Naive thymus-derived CD8-positive, alpha-beta T cell (primary cell): ENCODE results near the gene ADPRS. TPM values are rescaled to one million over a fixed set of nuclear protein-coding genes. Genes with fewer than 3 reads are reported as not detected.

Source experiments
- ATAC-seq, 2 donors: fragments of 150-1000 bp; cut with Tn5 transposase in 1 of 2; sonication (Bioruptor Pico), chemical (Tn5 transposase) in 1 of 2; 1 replicate in 1 of 2; 2 replicates in 1 of 2; pipeline ENCODE4 v1.10.0; 2021; ENCODE audit warnings: mild to moderate bottlenecking in 2 of 2, moderate library complexity in 2 of 2
- POLR2A ChIA-PET: fragments of 350-600 bp; sonication (Branson Sonifier 250); formaldehyde crosslinking; loops from one replicate; lab custom pipeline; 2021; ENCODE audit warnings: antibody characterized with exemption; lab: Charles Lee
- DNase-seq, 10 donors: peaks; one replicate each; pipeline versions ENCODE4 v3.0.0 to v3.0.0-alpha.2; 2020 to 2022
- H3K27ac Mint-ChIP-seq, 10 donors: one replicate each; pipeline ENCODE4 v1.8.0; 2020 to 2022; ENCODE audit warnings: mild to moderate bottlenecking in 10 of 10, mixed read lengths in 10 of 10, moderate library complexity in 4 of 10, inconsistent platforms in 1 of 10
- H3K27me3 Mint-ChIP-seq, 5 donors: one replicate each; pipeline ENCODE4 v1.8.0; 2021 to 2022; ENCODE audit warnings: mixed read lengths in 5 of 5
- H3K36me3 Mint-ChIP-seq, 3 donors: one replicate each; pipeline ENCODE4 v1.8.0; 2020 to 2022; ENCODE audit warnings: mixed read lengths in 3 of 3, mild to moderate bottlenecking in 2 of 3, inconsistent platforms in 1 of 3
- H3K4me1 Mint-ChIP-seq, 4 donors: one replicate each; pipeline ENCODE4 v1.8.0; 2021 to 2022; ENCODE audit warnings: mixed read lengths in 4 of 4
- H3K4me3 Mint-ChIP-seq, 10 donors: one replicate each; pipeline ENCODE4 v1.8.0; 2020 to 2022; ENCODE audit warnings: mild to moderate bottlenecking in 10 of 10, mixed read lengths in 10 of 10, moderate library complexity in 6 of 10, inconsistent platforms in 1 of 10
- H3K9me3 Mint-ChIP-seq, 9 donors: one replicate each; pipeline ENCODE4 v1.8.0; 2020 to 2022; ENCODE audit warnings: mixed read lengths in 9 of 9, mild to moderate bottlenecking in 3 of 9, inconsistent platforms in 1 of 9, moderate library complexity in 1 of 9
- polyA plus RNA-seq, 3 donors: library from polyadenylated mRNA; unstranded; fragments of 300-500 nt; fragmentation: Illumina TruSeq; gene quantifications; one replicate each; pipeline ENCODE4 v1.2.3, GENCODE V29; 2021
- total RNA-seq, 8 experiments: library from RNA in 2 of 8; stranded (reverse) in 2 of 8; gene quantifications; one replicate each; pipeline ENCODE4 v1.2.3 and lab custom pipeline; 2021 to 2026

ADPRS gene
- total and polyA plus RNA-seq, 5 experiments from 2014 or later: 9.9 to 30.4 (median 24.8) TPM

- no peaks in the 10 kb centered on the region for H3K36me3 Mint-ChIP-seq
- peak overlapping the region in 8 of 10 donors; percentile 38 to 79 (median 60) for H3K27ac Mint-ChIP-seq
- H3K4me3 Mint-ChIP-seq: peak overlapping the region; percentile 52 to 78 (median 69)
These were observed 37.5 kb downstream of the ADPRS start for GRCh38 chr1:36126005-36126716.

GRCh38 chr1:36126797-36127500 is 38.3 kb downstream of the ADPRS start:
- no peak for DNase-seq
- H3K9me3 Mint-ChIP-seq: no peaks in the 10 kb centered on the region
- H3K36me3 Mint-ChIP-seq: no peaks in the 10 kb centered on the region
- peak overlapping the region in 2 of 10 donors; percentile 21 to 29 for H3K27ac Mint-ChIP-seq
- H3K4me3 Mint-ChIP-seq: peak overlapping the region in 3 of 10 donors; percentile 22 to 68 (median 28)
- peaks cover 19 to 40% (median 28%) of the 10 kb centered on the region in 5 donors for H3K27me3 Mint-ChIP-seq
- H3K4me1 Mint-ChIP-seq: peaks cover 29 to 47% (median 37%) of the 10 kb centered on the region in 4 donors
- ATAC-seq: no peak
- POLR2A ChIA-PET: no interaction called here

More at GRCh38 chr1:36126005-36126716, 37.5 kb downstream of the ADPRS start:
- Mint-ChIP-seq H3K9me3 (no peaks in the 10 kb centered on the region), H3K27me3 (peaks cover 19 to 40% (median 30%) of the 10 kb centered on the region in 5 donors), H3K4me1 (peaks cover 29 to 47% (median 37%) of the 10 kb centered on the region in 4 donors)
- ATAC-seq (no peak), DNase-seq (no peak)
- POLR2A ChIA-PET: no interaction called here

- peak overlapping the region in 2 of 10 donors; percentile 2 to 8 for H3K4me3 Mint-ChIP-seq
- POLR2A ChIA-PET: interaction anchor here (0.8 to 1.4 kb wide), 3 partner anchors 17 to 23 kb away, joined by 3 to 7 read pairs (median 4); no protein-coding TSS in a partner anchor
- peaks cover 21 to 37% (median 27%) of the 10 kb centered on the region in 4 donors for H3K4me1 Mint-ChIP-seq
- DNase-seq (no peak), ATAC-seq (no peak)
- H3K27me3 Mint-ChIP-seq: peaks cover 14 to 26% (median 16%) of the 10 kb centered on the region in 5 donors
- H3K9me3 Mint-ChIP-seq: no peaks in the 10 kb centered on the region
- no peaks in the 10 kb centered on the region for H3K36me3 Mint-ChIP-seq
- no peak overlapping the region for H3K27ac Mint-ChIP-seq
These were observed 39.6 kb downstream of the ADPRS start for GRCh38 chr1:36128126-36128904.

GRCh38 chr1:36128905-36129206 is 40.2 kb downstream of the ADPRS start:
- Mint-ChIP-seq H3K36me3 (no peaks in the 10 kb centered on the region), H3K27me3 (peaks cover 10 to 21% (median 13%) of the 10 kb centered on the region in 5 donors), H3K27ac (no peak overlapping the region), H3K4me1 (peaks cover 16 to 32% (median 22%) of the 10 kb centered on the region in 4 donors), H3K4me3 (no peak overlapping the region), H3K9me3 (no peaks in the 10 kb centered on the region)
- DNase-seq: no peak
- no peak for ATAC-seq
- POLR2A ChIA-PET: interaction anchor here (0.8 to 1.4 kb wide), 3 partner anchors 18 to 22 kb away, joined by 3 to 7 read pairs (median 4); no protein-coding TSS in a partner anchor

- no peak for ATAC-seq
- H3K4me3 Mint-ChIP-seq: no peak overlapping the region
- H3K27ac Mint-ChIP-seq: no peak overlapping the region
- no peak for DNase-seq
- H3K27me3 Mint-ChIP-seq: no peaks in the 10 kb centered on the region
- H3K4me1 Mint-ChIP-seq: peaks cover 4 to 17% (median 11%) of the 10 kb centered on the region in 4 donors
- no peaks in the 10 kb centered on the region for H3K9me3 Mint-ChIP-seq
- H3K36me3 Mint-ChIP-seq: peaks cover 0 to 12% (median 0%) of the 10 kb centered on the region in 3 donors
- POLR2A ChIA-PET: interaction anchor here (0.6 kb wide), 1 partner anchor 59 kb away, joined by 3 read pairs; no protein-coding TSS in a partner anchor
These were observed 43.3 kb downstream of the ADPRS start for GRCh38 chr1:36132029-36132428.

GRCh38 chr1:36133484-36133883 is 44.8 kb downstream of the ADPRS start:
- H3K9me3 Mint-ChIP-seq: no peaks in the 10 kb centered on the region
- no peak for ATAC-seq
- H3K27me3 Mint-ChIP-seq: no peaks in the 10 kb centered on the region
- no peak overlapping the region for H3K4me3 Mint-ChIP-seq
- H3K27ac Mint-ChIP-seq: no peak overlapping the region
- no peak for DNase-seq
- peaks cover 0 to 27% (median 0%) of the 10 kb centered on the region in 3 donors for H3K36me3 Mint-ChIP-seq
- peaks cover 4 to 11% (median 9%) of the 10 kb centered on the region in 4 donors for H3K4me1 Mint-ChIP-seq
- POLR2A ChIA-PET: interaction anchor here (0.6 to 3.4 kb wide), 8 partner anchors 9 to 35 kb away, joined by 3 to 44 read pairs (median 5); no protein-coding TSS in a partner anchor

- no peak overlapping the region for H3K4me3 Mint-ChIP-seq
- POLR2A ChIA-PET: interaction anchor here (1.1 to 3.4 kb wide), 9 partner anchors 8 to 54 kb away, joined by 3 to 44 read pairs (median 5); no protein-coding TSS in a partner anchor
- no peak for ATAC-seq
- no peaks in the 10 kb centered on the region for H3K9me3 Mint-ChIP-seq
- peaks cover 4 to 11% (median 9%) of the 10 kb centered on the region in 4 donors for H3K4me1 Mint-ChIP-seq
- H3K36me3 Mint-ChIP-seq: peaks cover 0 to 29% (median 0%) of the 10 kb centered on the region in 3 donors
- DNase-seq: no peak
- H3K27me3 Mint-ChIP-seq: no peaks in the 10 kb centered on the region
- peak overlapping the region in 3 of 10 donors; percentile 75 to 79 (median 77) for H3K27ac Mint-ChIP-seq
These were observed 45.3 kb downstream of the ADPRS start for GRCh38 chr1:36134031-36134430.

GRCh38 chr1:36134505-36135329 is 46.0 kb downstream of the ADPRS start:
- ATAC-seq: peak; percentile 52 to 89

GRCh38 chr1:36135330-36135667 is 46.6 kb downstream of the ADPRS start:
- Mint-ChIP-seq H3K4me1 (peaks cover 8 to 18% (median 13%) of the 10 kb centered on the region in 4 donors), H3K9me3 (no peaks in the 10 kb centered on the region), H3K27ac (peak overlapping the region in 8 of 10 donors; percentile 27 to 88 (median 72)), H3K36me3 (peaks cover 0 to 42% (median 0%) of the 10 kb centered on the region in 3 donors), H3K4me3 (no peak overlapping the region), H3K27me3 (no peaks in the 10 kb centered on the region)
- DNase-seq (no peak), ATAC-seq (no peak)
- POLR2A ChIA-PET: interaction anchor here (1.1 to 3.4 kb wide), 7 partner anchors 27 to 52 kb away, joined by 3 to 44 read pairs (median 7); no protein-coding TSS in a partner anchor

More at GRCh38 chr1:36134505-36135329, 46.0 kb downstream of the ADPRS start:
- Mint-ChIP-seq H3K27ac (peak overlapping the region; percentile 29 to 79 (median 70)), H3K9me3 (no peaks in the 10 kb centered on the region), H3K36me3 (peaks cover 0 to 36% (median 0%) of the 10 kb centered on the region in 3 donors), H3K4me3 (no peak overlapping the region), H3K27me3 (no peaks in the 10 kb centered on the region), H3K4me1 (peaks cover 6 to 15% (median 9%) of the 10 kb centered on the region in 4 donors)
- peak in 7 of 10 donors; percentile 36 to 76 (median 49) for DNase-seq
- POLR2A ChIA-PET: interaction anchor here (0.6 to 3.4 kb wide), 10 partner anchors 8 to 53 kb away, joined by 3 to 44 read pairs (median 4); no protein-coding TSS in a partner anchor

GRCh38 chr1:36135796-36136195 is 47.1 kb downstream of the ADPRS start:
- no peaks in the 10 kb centered on the region for H3K9me3 Mint-ChIP-seq
- no peaks in the 10 kb centered on the region for H3K27me3 Mint-ChIP-seq
- no peak overlapping the region for H3K4me3 Mint-ChIP-seq
- H3K4me1 Mint-ChIP-seq: peaks cover 8 to 21% (median 14%) of the 10 kb centered on the region in 4 donors
- ATAC-seq (no peak), DNase-seq (no peak)
- POLR2A ChIA-PET: interaction anchor here (0.5 to 3.4 kb wide), 4 partner anchors 27 to 66 kb away, joined by 4 to 44 read pairs (median 7); no protein-coding TSS in a partner anchor
- H3K36me3 Mint-ChIP-seq: peaks cover 0 to 47% (median 0%) of the 10 kb centered on the region in 3 donors
- H3K27ac Mint-ChIP-seq: peak overlapping the region in 6 of 10 donors; percentile 25 to 88 (median 72)

- Mint-ChIP-seq H3K4me1 (peaks cover 10 to 25% (median 18%) of the 10 kb centered on the region in 4 donors), H3K9me3 (no peaks in the 10 kb centered on the region), H3K27me3 (no peaks in the 10 kb centered on the region), H3K36me3 (peaks cover 0 to 52% (median 0%) of the 10 kb centered on the region in 3 donors), H3K27ac (peak overlapping the region in 4 of 10 donors; percentile 25 to 74 (median 48)), H3K4me3 (no peak overlapping the region)
- DNase-seq (no peak), ATAC-seq (no peak)
- POLR2A ChIA-PET: no interaction called here
These were observed 47.8 kb downstream of the ADPRS start for GRCh38 chr1:36136535-36136934.
